ENCODE data around the gene HSF4. TPM values are rescaled to one million over a fixed set of nuclear protein-coding genes. Genes with fewer than 3 reads are reported as not detected.
A peak's percentile ranks its signal among the peaks of the same experiment; 100 is the strongest.

The HSF4 gene
- total RNA-seq, 1 experiment from 2014 or later, result 57.1 TPM

GRCh38 chr16:67192781-67193361 lies 28.3 kb downstream of the HSF4 start:
- no TSS peak for BruUV-seq (replicated peaks)
- TF ChIP-seq, protein P1, sequence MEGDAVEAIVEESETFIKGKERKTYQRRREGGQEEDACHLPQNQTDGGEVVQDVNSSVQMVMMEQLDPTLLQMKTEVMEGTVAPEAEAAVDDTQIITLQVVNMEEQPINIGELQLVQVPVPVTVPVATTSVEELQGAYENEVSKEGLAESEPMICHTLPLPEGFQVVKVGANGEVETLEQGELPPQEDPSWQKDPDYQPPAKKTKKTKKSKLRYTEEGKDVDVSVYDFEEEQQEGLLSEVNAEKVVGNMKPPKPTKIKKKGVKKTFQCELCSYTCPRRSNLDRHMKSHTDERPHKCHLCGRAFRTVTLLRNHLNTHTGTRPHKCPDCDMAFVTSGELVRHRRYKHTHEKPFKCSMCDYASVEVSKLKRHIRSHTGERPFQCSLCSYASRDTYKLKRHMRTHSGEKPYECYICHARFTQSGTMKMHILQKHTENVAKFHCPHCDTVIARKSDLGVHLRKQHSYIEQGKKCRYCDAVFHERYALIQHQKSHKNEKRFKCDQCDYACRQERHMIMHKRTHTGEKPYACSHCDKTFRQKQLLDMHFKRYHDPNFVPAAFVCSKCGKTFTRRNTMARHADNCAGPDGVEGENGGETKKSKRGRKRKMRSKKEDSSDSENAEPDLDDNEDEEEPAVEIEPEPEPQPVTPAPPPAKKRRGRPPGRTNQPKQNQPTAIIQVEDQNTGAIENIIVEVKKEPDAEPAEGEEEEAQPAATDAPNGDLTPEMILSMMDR (IDR thresholded peaks at IDR 0.05; ENCODE audit: unreplicated experiment), result no peak
- Mint-ChIP-seq H3K9me3 (ENCODE audit: low read depth, unreplicated experiment) (no peaks in the 10 kb centered on the region), H3K4me3 (ENCODE audit: low read depth, unreplicated experiment) (peak overlapping the region; percentile 87), H3K27ac (ENCODE audit: unreplicated experiment) (peak overlapping the region; percentile 74), H3K27me3 (ENCODE audit: unreplicated experiment) (no peaks in the 10 kb centered on the region), H3K36me3 (ENCODE audit: insufficient read depth, unreplicated experiment) (peaks cover 64% of the 10 kb centered on the region), H3K4me1 (ENCODE audit: low read depth, unreplicated experiment) (peaks cover 38% of the 10 kb centered on the region)
- intact Hi-C loops (cut with micrococcal nuclease; ENCODE audit: unreplicated experiment), result no loop called here
- CTCF ChIA-PET, result interaction anchor here (0.6 to 0.7 kb wide), 2 partner anchors 15 to 239 kb away, joined by 3 to 7 read pairs; no protein-coding TSS in a partner anchor
- DNase-seq, result no peak

GRCh38 chr16:67193536-67193935 lies 29.0 kb downstream of the HSF4 start:
- CTCF ChIA-PET, result no interaction called here
- peaks cover 70% of the 10 kb centered on the region for H3K36me3 Mint-ChIP-seq (ENCODE audit: insufficient read depth, unreplicated experiment)
- intact Hi-C loops (cut with micrococcal nuclease; ENCODE audit: unreplicated experiment), result no loop called here

DNA sequence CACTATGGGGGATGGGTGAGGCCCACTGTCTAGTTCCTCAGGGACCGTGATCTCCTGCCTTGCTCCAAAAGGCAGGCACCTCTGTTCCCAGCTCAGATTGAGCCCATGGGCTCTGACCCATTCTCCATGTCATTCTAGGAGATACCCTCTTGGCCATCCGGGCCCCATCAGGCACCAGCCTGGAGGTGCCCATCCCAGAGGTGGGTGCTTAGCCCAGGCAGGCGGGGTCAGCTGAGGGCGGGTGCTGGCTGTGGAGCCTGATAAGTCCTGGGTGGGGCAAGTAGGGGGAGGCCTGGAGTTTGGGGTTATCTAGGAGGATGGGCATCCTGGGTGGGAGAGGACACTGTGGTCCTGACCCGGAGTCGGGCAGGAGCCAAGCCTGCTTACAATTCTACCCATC lies 29.7 kb downstream of the HSF4 start:
- Mint-ChIP-seq H3K27me3 (ENCODE audit: unreplicated experiment) (no peaks in the 10 kb centered on the region), H3K4me3 (ENCODE audit: low read depth, unreplicated experiment) (peak overlapping the region; percentile 87), H3K36me3 (ENCODE audit: insufficient read depth, unreplicated experiment) (peaks cover 78% of the 10 kb centered on the region), H3K27ac (ENCODE audit: unreplicated experiment) (peak overlapping the region; percentile 74), H3K4me1 (ENCODE audit: low read depth, unreplicated experiment) (peaks cover 47% of the 10 kb centered on the region), H3K9me3 (ENCODE audit: low read depth, unreplicated experiment) (no peaks in the 10 kb centered on the region)
- intact Hi-C loops (cut with micrococcal nuclease; ENCODE audit: unreplicated experiment), result no loop called here
- no TSS peak for BruUV-seq (replicated peaks)
- DNase-seq, result no peak
- TF ChIP-seq, protein P1 (IDR thresholded peaks at IDR 0.05; ENCODE audit: unreplicated experiment), result no peak
- CTCF ChIA-PET, result no interaction called here

More at GRCh38 chr16:67193536-67193935, 29.0 kb downstream of the HSF4 start:
- H3K4me1 Mint-ChIP-seq (ENCODE audit: low read depth, unreplicated experiment), result peaks cover 44% of the 10 kb centered on the region
- TF ChIP-seq, protein P1 (IDR thresholded peaks at IDR 0.05; ENCODE audit: unreplicated experiment), result no peak
- peak overlapping the region; percentile 74 for H3K27ac Mint-ChIP-seq (ENCODE audit: unreplicated experiment)
- no peaks in the 10 kb centered on the region for H3K9me3 Mint-ChIP-seq (ENCODE audit: low read depth, unreplicated experiment)
- BruUV-seq (replicated peaks), result no TSS peak
- H3K27me3 Mint-ChIP-seq (ENCODE audit: unreplicated experiment), result no peaks in the 10 kb centered on the region
- no peak for DNase-seq
- peak overlapping the region; percentile 87 for H3K4me3 Mint-ChIP-seq (ENCODE audit: low read depth, unreplicated experiment)

DNA sequence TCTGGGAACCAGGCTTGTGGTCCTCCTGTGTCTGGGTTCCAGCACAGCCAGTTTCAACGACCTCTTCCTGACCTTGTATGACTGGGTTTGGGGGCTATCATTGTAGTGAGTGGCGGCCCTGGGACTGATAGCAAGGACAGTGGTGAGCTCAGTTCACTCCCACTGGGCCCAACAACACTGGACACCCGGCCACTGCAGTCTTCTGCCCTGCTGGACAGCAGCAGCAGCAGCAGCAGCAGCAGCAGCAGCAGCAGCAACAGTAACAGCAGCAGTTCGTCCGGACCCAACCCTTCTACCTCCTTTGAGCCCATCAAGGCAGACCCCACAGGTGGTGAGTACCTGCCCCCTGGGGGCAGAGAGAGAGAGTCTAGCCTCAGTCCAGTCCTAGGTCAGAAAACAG lies 31.1 kb downstream of the HSF4 start:
- TF ChIP-seq, protein P1 (IDR thresholded peaks at IDR 0.05; ENCODE audit: unreplicated experiment), result no peak
- Mint-ChIP-seq H3K4me1 (ENCODE audit: low read depth, unreplicated experiment) (peaks cover 47% of the 10 kb centered on the region), H3K27ac (ENCODE audit: unreplicated experiment) (no peak overlapping the region), H3K4me3 (ENCODE audit: low read depth, unreplicated experiment) (no peak overlapping the region), H3K36me3 (ENCODE audit: insufficient read depth, unreplicated experiment) (peaks cover 90% of the 10 kb centered on the region), H3K9me3 (ENCODE audit: low read depth, unreplicated experiment) (no peaks in the 10 kb centered on the region), H3K27me3 (ENCODE audit: unreplicated experiment) (no peaks in the 10 kb centered on the region)
- DNase-seq, result no peak
- CTCF ChIA-PET, result interaction anchor here (0.6 to 1.0 kb wide), 2 partner anchors 8 to 180 kb away, joined by 3 to 6 read pairs; no protein-coding TSS in a partner anchor
- intact Hi-C loops (cut with micrococcal nuclease; ENCODE audit: unreplicated experiment), result no loop called here
- BruUV-seq (replicated peaks), result no TSS peak

All from Calu3 (cell line).